K562 (cell line): ENCODE data around the gene FGF4. TPM values are rescaled to one million over a fixed set of nuclear protein-coding genes. Genes with fewer than 3 reads are reported as not detected.

Experiments used
- ATAC-seq: fragments of 200-7000 bp; cut with Tn5 transposase; 3 replicates; pipeline ENCODE4 v1.9.1; 2020; ENCODE audit warnings: moderate library complexity
- BruUV-seq: library from RNA; stranded (reverse); fragments of 400-500 nt; replicated peaks from 2 replicates; lab custom pipeline; 2021; lab: Mats Ljungman, UMichigan
- CTCF ChIA-PET: fragments of 300-600 bp; formaldehyde crosslinking; extraction: SDS; loops from one replicate; lab custom pipeline; 2021; ENCODE audit warnings: low intra/inter-chr PET ratio; lab: Yijun Ruan, JAX
- POLR2A ChIA-PET: fragments of 300-600, 350-650 bp; sonication (Branson Sonifier 250); formaldehyde crosslinking; extraction: SDS; loops from one replicate; lab custom pipeline; 2021; ENCODE audit warnings: antibody characterized with exemption, inconsistent platforms; lab: Yijun Ruan, JAX
- DNase-seq, 4 experiments: peaks; one replicate each; pipeline versions ENCODE4 v3.0.0 to v3.0.0-alpha.2; 2011 to 2018; ENCODE audit warnings: low spot score in 3 of 4, mixed read lengths in 3 of 4; ENCODE audit errors: extremely low read depth in 1 of 4
- FAIRE-seq: peaks from 2 replicates; lab custom pipeline; 2011; peaks lifted over from hg19 to GRCh38; lab: Jason Lieb, UNC
- H2AFZ ChIP-seq: 2 replicates; pipeline ENCODE4 v1.6.0; 2011; ENCODE audit warnings: low read depth, low read length, control low read depth, inconsistent platforms
- H3K27ac ChIP-seq: fragments of 200-600 bp; 3 replicates; pipeline ENCODE4 v1.8.0; 2011; ENCODE audit warnings: low read depth, mild to moderate bottlenecking, control low read depth, inconsistent platforms, low read length, moderate library complexity, mixed read lengths; ENCODE audit errors: extremely low read depth
- H3K27me3 ChIP-seq, 2 experiments: fragments of 300-600 bp in 1 of 2; 2 replicates in 1 of 2; 3 replicates in 1 of 2; pipeline versions ENCODE4 v1.6.0 to v1.8.0; 2011; ENCODE audit warnings: inconsistent platforms in 2 of 2, low read length in 2 of 2, mild to moderate bottlenecking in 1 of 2, mixed read lengths in 1 of 2, moderate library complexity in 1 of 2; ENCODE audit not compliant: control insufficient read depth in 2 of 2, insufficient read depth in 2 of 2
- H3K36me3 ChIP-seq: fragments of 300-600 bp; 3 replicates; pipeline ENCODE4 v1.8.0; 2011; ENCODE audit warnings: mild to moderate bottlenecking, low read length, inconsistent platforms; ENCODE audit not compliant: control insufficient read depth, insufficient read depth
- H3K4me1 ChIP-seq, 2 experiments: fragments of 200-600 bp in 1 of 2; replicated peaks in 1 of 2; 2 replicates in 1 of 2; 3 replicates in 1 of 2; pipeline versions ENCODE4 v1.5.1 to v1.8.0; 2011; ENCODE audit warnings: inconsistent platforms in 2 of 2, low read length in 2 of 2, mild to moderate bottlenecking in 1 of 2, mixed read lengths in 1 of 2, moderate library complexity in 1 of 2; ENCODE audit not compliant: control insufficient read depth in 2 of 2, insufficient read depth in 2 of 2
- H3K4me2 ChIP-seq: 2 replicates; pipeline ENCODE4 v1.6.1; 2011; ENCODE audit warnings: low read length, control low read depth, inconsistent platforms, mixed read lengths; ENCODE audit not compliant: insufficient read depth
- H3K4me3 ChIP-seq: fragments of 200-600 bp; sonication (generic), shearing (Covaris generic); 2 replicates; pipeline ENCODE4 v1.5.1; 2016; ENCODE audit warnings: control low read depth, inconsistent platforms
- H3K79me2 ChIP-seq: fragments of 200-600 bp; 3 replicates; pipeline ENCODE4 v1.8.0; 2011; ENCODE audit warnings: low read length, inconsistent platforms; ENCODE audit not compliant: control insufficient read depth, insufficient read depth
- H3K9ac ChIP-seq, 2 experiments: 2 replicates each; pipeline versions ENCODE4 v1.6.0 to v1.6.1; 2011; ENCODE audit warnings: low read depth in 2 of 2, low read length in 2 of 2, control low read depth in 1 of 2, inconsistent platforms in 1 of 2, mild to moderate bottlenecking in 1 of 2, mixed read lengths in 1 of 2; ENCODE audit not compliant: insufficient read depth in 1 of 2
- H3K9me1 ChIP-seq: one replicate; pipeline ENCODE4 v1.6.0; 2011; ENCODE audit warnings: inconsistent platforms, mild to moderate bottlenecking, low read length, moderate library complexity; ENCODE audit not compliant: control insufficient read depth, insufficient read depth
- H3K9me3 ChIP-seq: replicated peaks from 2 replicates; pipeline ENCODE4 v1.5.1; 2011; ENCODE audit warnings: low read depth, low read length, inconsistent platforms; ENCODE audit not compliant: control insufficient read depth, insufficient read depth
- H4K20me1 ChIP-seq: replicated peaks from 2 replicates; pipeline ENCODE4 v1.6.1; 2011; ENCODE audit warnings: low read length, inconsistent platforms, mixed read lengths; ENCODE audit not compliant: control insufficient read depth, insufficient read depth
- ATF1 ChIP-seq, 2 experiments: fragments of 450-650 bp in 1 of 2; IDR thresholded peaks; 2 replicates each; pipeline ENCODE4 v1.6.1; 2016; ENCODE audit warnings: missing compliant biosample characterization in 1 of 2, missing genetic modification characterization in 1 of 2
- ATF7 ChIP-seq: fragments of 450-650 bp; IDR thresholded peaks from 2 replicates; pipeline ENCODE4 v1.7.1; 2014; ENCODE audit warnings: mild to moderate bottlenecking, moderate library complexity
- COPS2 ChIP-seq: fragments of 450-650 bp; conservative IDR thresholded peaks from 2 replicates; pipeline ENCODE4 v1.6.1; 2016; ENCODE audit warnings: mild to moderate bottlenecking, moderate library complexity
- CREB1 ChIP-seq, 2 experiments: sonication (generic) in 1 of 2; formaldehyde crosslinking in 1 of 2; IDR thresholded peaks; 2 replicates each; pipeline versions ENCODE4 v1.6.1 to v1.8.0; 2012 to 2022; ENCODE audit warnings: inconsistent platforms in 1 of 2, mild to moderate bottlenecking in 1 of 2, missing genetic modification reagents in 1 of 2, moderate library complexity in 1 of 2
- HDGF ChIP-seq: fragments of 450-650 bp; IDR thresholded peaks from 2 replicates; pipeline ENCODE4 v1.6.1; 2016
- MAX ChIP-seq: sonication (generic); formaldehyde crosslinking; IDR thresholded peaks from 2 replicates; pipeline ENCODE4 v1.9.0; 2022; ENCODE audit warnings: mild to moderate bottlenecking, missing genetic modification reagents
- MYNN ChIP-seq, 2 experiments: sonication (generic); formaldehyde crosslinking in 1 of 2; IDR thresholded peaks; 2 replicates each; pipeline versions ENCODE4 v1.5.0 to v1.6.1; 2016 to 2020; ENCODE audit warnings: antibody characterized with exemption in 1 of 2, missing genetic modification reagents in 1 of 2
- POLR2H ChIP-seq: IDR thresholded peaks from 2 replicates; pipeline ENCODE4 v1.6.1; 2016; ENCODE audit warnings: missing genetic modification characterization, low read depth, mild to moderate bottlenecking, control low read depth, missing compliant biosample characterization, moderate library complexity
- ZNF699 ChIP-seq: fragments of 250-450 bp; sonication (Bioruptor Pico); IDR thresholded peaks from 2 replicates; pipeline ENCODE4 v1.8.0; 2021; ENCODE audit warnings: mild to moderate bottlenecking, moderate library complexity; ENCODE audit not compliant: insufficient replicate concordance
- WGBS: fragments of 100-300 bp; shearing (Covaris generic); methylation state at CpG from one replicate; pipeline ENCODE4 v1.1.6; 2016; ENCODE audit warnings: low coverage, mixed read lengths; ENCODE audit not compliant: insufficient coverage; ENCODE audit errors: missing lambda C conversion rate; 5-methylcytosine and 5-hydroxymethylcytosine counted together
- in situ Hi-C: fragments of 300-500 bp; cut with MboI; formaldehyde crosslinking; loops from 4 replicates; pipeline ENCODE4 v1.15.0; 2018; ENCODE audit warnings: inconsistent platforms, mixed read lengths
- intact Hi-C: fragments of 100-400 bp; cut with micrococcal nuclease; formaldehyde crosslinking; loops from 2 replicates; pipeline ENCODE4 v1.14.2; 2022
- polyA plus RNA-seq, 8 experiments: library from polyadenylated mRNA; depleted of rRNA in 4 of 8; stranded (reverse) in 5 of 8; unstranded in 3 of 8; fragments of >200 nt; fragmentation: Nextera tagmentation in 2 of 8; fragmentation: Illumina TruSeq in 1 of 8; extraction: Ambion mirVana in 2 of 8; extraction: Trizol in 1 of 8; gene quantifications; 2 replicates each; pipeline versions ENCODE4 v1.2.1 to v1.2.3, GENCODE V29; 2011 to 2014; ENCODE audit warnings: inconsistent platforms in 1 of 8, missing spikeins in 1 of 8
- total RNA-seq, 7 experiments: library from RNA; depleted of rRNA in 6 of 7; stranded (reverse); fragments of >200 nt in 6 of 7; fragmentation: Illumina TruSeq in 2 of 7; extraction: Trizol in 2 of 7; gene quantifications; 2 replicates each; pipeline versions ENCODE4 v1.2.1 to v1.2.3, GENCODE V29; 2011 to 2021; ENCODE audit warnings: low replicate concordance in 1 of 7

The FGF4 gene
- total and polyA plus RNA-seq, 9 of the 15 experiments (the other 6 are each of a cell fraction or from before 2014, with no cell fraction given): not detected

DNA sequence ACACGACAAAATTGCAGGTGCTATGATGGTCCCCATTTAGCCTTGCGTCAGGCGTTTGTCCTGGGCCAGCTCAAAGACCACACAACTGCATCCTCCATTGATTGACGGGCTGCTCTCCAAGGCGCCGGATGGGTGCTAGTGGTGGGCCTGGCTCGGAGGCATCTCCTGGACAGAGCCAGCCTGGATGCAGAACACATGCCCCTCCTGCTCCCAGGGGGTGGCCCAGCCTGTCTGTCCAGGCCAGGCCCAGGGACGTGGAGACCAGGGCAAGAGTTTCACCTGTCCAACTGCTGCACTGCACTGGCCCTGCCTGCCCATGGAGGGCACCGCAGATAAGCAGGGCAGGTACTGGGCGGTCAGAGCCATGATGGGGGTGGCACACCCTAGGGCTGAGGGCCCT, 47.9 kb downstream of the FGF4 start (continued):
- TF ChIP-seq POLR2H (tag) (no peak), ATF1 (CRISPR knock-in tag; IDR thresholded peaks at IDR 0.05) (no peak), ATF1 (tag; IDR thresholded peaks at IDR 0.05) (no peak), ZNF699 (no peak)
- TF ChIP-seq, all 486 proteins: peak for 0

GRCh38 chr11:69726481-69726880, 48.7 kb downstream of the FGF4 start:
- Histone ChIP-seq H4K20me1 (no peaks in the 10 kb centered on the region), H3K27me3 (peaks cover 25 to 82% of the 10 kb centered on the region in 2 experiments; a peak in 4 of 5 replicates), H3K79me2 (no peaks in the 10 kb centered on the region), H3K27ac (no peak overlapping the region), H3K4me3 (no peak overlapping the region)
- WGBS: under 1% methylated on average over 17 of the region's 18 CpGs
- intact Hi-C loops (no loop called here), in situ Hi-C loops (no loop called here)
- no TSS peak for BruUV-seq
- no peak for TF ChIP-seq ATF7
- no peak for TF ChIP-seq CREB1 (IDR thresholded peaks at IDR 0.05)
- TF ChIP-seq CREB1 (CRISPR knock-in tag; IDR thresholded peaks at IDR 0.05): no peak
- TF ChIP-seq COPS2: no peak
- no peak for TF ChIP-seq HDGF
- no peak for TF ChIP-seq MAX (CRISPR knock-in tag)
- no peak for TF ChIP-seq MYNN (IDR thresholded peaks at IDR 0.05)
- no peak for TF ChIP-seq MYNN (CRISPR knock-in tag; IDR thresholded peaks at IDR 0.05)
- TF ChIP-seq, all 486 proteins: peak for 0
- Histone ChIP-seq H3K9me3 (no peaks in the 10 kb centered on the region), H3K4me1 (no peaks in the 10 kb centered on the region), H2AFZ (no peak overlapping the region), H3K36me3 (no peaks in the 10 kb centered on the region), H3K9me1 (no peaks in the 10 kb centered on the region), H3K4me2 (no peak overlapping the region), H3K9ac (peak overlapping the region in 1 of 2 experiments; percentile 17; a peak in 1 of 4 replicates)
- DNase-seq: no peak
- ChIA-PET POLR2A (interaction anchor here (0.5 kb wide), 1 partner anchor 19 kb away, joined by 3 read pairs; no protein-coding TSS in a partner anchor), CTCF (no interaction called here)
- no peak for FAIRE-seq
- ATAC-seq: no peak
